GM12878 (cell line): ENCODE measurements around the gene MAML3. TPM values are rescaled to one million over a fixed set of nuclear protein-coding genes. Genes with fewer than 3 reads are reported as not detected.

ENCODE experiments used
- ATAC-seq: fragments of 200-7000 bp; cut with Tn5 transposase; 3 replicates; pipeline ENCODE4 v1.9.1; 2020; ENCODE audit warnings: mild to moderate bottlenecking, moderate library complexity
- BruUV-seq: library from RNA; stranded (reverse); fragments of 400-500 nt; replicated peaks from 2 replicates; lab custom pipeline; 2021; lab: Mats Ljungman, UMichigan
- CTCF ChIA-PET: fragments of 300-600 bp; sonication (Branson Sonifier 250); formaldehyde crosslinking; extraction: SDS; loops from one replicate; lab custom pipeline; 2021; ENCODE audit warnings: inconsistent platforms; lab: Yijun Ruan, JAX
- POLR2A ChIA-PET: fragments of 350-600 bp; formaldehyde crosslinking; extraction: SDS; loops from one replicate; lab custom pipeline; 2021; ENCODE audit warnings: inconsistent platforms; lab: Charles Lee
- RAD21 ChIA-PET: fragments of 300-600 bp; sonication (Branson Sonifier 250); formaldehyde crosslinking; loops from one replicate; lab custom pipeline; 2023; ENCODE audit warnings: antibody characterized with exemption; ENCODE audit not compliant: unreplicated experiment; lab: Charles Lee
- SMC1A ChIA-PET: fragments of 300-600 bp; sonication (Branson Sonifier 250); formaldehyde crosslinking; loops from one replicate; lab custom pipeline; 2023; ENCODE audit not compliant: unreplicated experiment, uncharacterized antibody; lab: Charles Lee
- DNase-seq: peaks from one replicate; pipeline ENCODE4 v3.0.0-alpha.2; 2011; ENCODE audit warnings: low read depth, low spot score
- FAIRE-seq: peaks from 3 replicates; lab custom pipeline; 2011; peaks lifted over from hg19 to GRCh38; lab: Jason Lieb, UNC
- H2AFZ ChIP-seq: 2 replicates; pipeline ENCODE4 v1.6.0; 2011; ENCODE audit warnings: low read depth, low read length, control low read depth; ENCODE audit not compliant: control insufficient read depth
- H3K27ac ChIP-seq: 2 replicates; pipeline ENCODE4 v1.5.1; 2011; ENCODE audit warnings: control low read depth; ENCODE audit not compliant: control insufficient read depth, insufficient read depth
- H3K27me3 ChIP-seq, 2 experiments: replicated peaks in 1 of 2; 2 replicates each; pipeline versions ENCODE4 v1.6.0 to v1.6.1; 2011; ENCODE audit warnings: low read length in 1 of 2; ENCODE audit not compliant: control insufficient read depth in 2 of 2, insufficient read depth in 2 of 2
- H3K36me3 ChIP-seq, 2 experiments: 2 replicates each; pipeline ENCODE4 v1.5.1; 2011; ENCODE audit warnings: low read length in 1 of 2; ENCODE audit not compliant: control insufficient read depth in 2 of 2, insufficient read depth in 2 of 2
- H3K4me1 ChIP-seq: 2 replicates; pipeline ENCODE4 v1.6.1; 2011; ENCODE audit warnings: mild to moderate bottlenecking, low read length, moderate library complexity, mixed read lengths; ENCODE audit not compliant: control insufficient read depth, insufficient read depth
- H3K4me2 ChIP-seq: 2 replicates; pipeline ENCODE4 v1.6.0; 2011; ENCODE audit warnings: control low read depth; ENCODE audit not compliant: control insufficient read depth, insufficient read depth
- H3K4me3 ChIP-seq: fragments of 200-600 bp; sonication (generic); 2 replicates; pipeline ENCODE4 v1.5.1; 2016
- H3K79me2 ChIP-seq: 2 replicates; pipeline ENCODE4 v1.6.0; 2011; ENCODE audit warnings: low read length; ENCODE audit not compliant: control insufficient read depth, insufficient read depth
- H3K9ac ChIP-seq: 2 replicates; pipeline ENCODE4 v1.8.0; 2011; ENCODE audit warnings: low read length, control low read depth, mixed read lengths; ENCODE audit not compliant: control insufficient read depth, insufficient read depth
- H3K9me3 ChIP-seq: replicated peaks from 3 replicates; pipeline ENCODE4 v1.5.1; 2011; ENCODE audit warnings: mild to moderate bottlenecking, low read length; ENCODE audit not compliant: control insufficient read depth, insufficient read depth
- H4K20me1 ChIP-seq: 2 replicates; pipeline ENCODE4 v1.6.0; 2011; ENCODE audit not compliant: control insufficient read depth, insufficient read depth
- BACH1 ChIP-seq: fragments of 450-650 bp; IDR thresholded peaks from 2 replicates; pipeline ENCODE4 v1.6.1; 2017; ENCODE audit warnings: mild to moderate bottlenecking, borderline replicate concordance
- EED ChIP-seq: sonication (generic); IDR thresholded peaks from 2 replicates; pipeline ENCODE4 v1.6.1; 2016; ENCODE audit warnings: antibody characterized with exemption, low read depth
- GABPA ChIP-seq: IDR thresholded peaks from 2 replicates; pipeline ENCODE4 v1.6.1; 2014; ENCODE audit warnings: antibody characterized with exemption, low read depth, mild to moderate bottlenecking, inconsistent platforms
- HDGF ChIP-seq: fragments of 450-650 bp; IDR thresholded peaks from 2 replicates; pipeline ENCODE4 v1.6.1; 2016; ENCODE audit warnings: antibody characterized with exemption
- IKZF1 ChIP-seq: fragments of 450-650 bp; conservative IDR thresholded peaks from 2 replicates; pipeline ENCODE4 v1.6.1; 2017; ENCODE audit warnings: antibody characterized with exemption, mild to moderate bottlenecking
- MYC ChIP-seq: IDR thresholded peaks from 2 replicates; pipeline ENCODE4 v1.6.1; 2011; ENCODE audit warnings: mild to moderate bottlenecking, low read length, moderate library complexity, inconsistent platforms; ENCODE audit not compliant: insufficient read depth, insufficient replicate concordance, insufficient read length, severe bottlenecking
- SMAD5 ChIP-seq: IDR thresholded peaks from 2 replicates; pipeline ENCODE4 v1.6.1; 2016; ENCODE audit warnings: antibody characterized with exemption, low read depth
- TCF7 ChIP-seq: IDR thresholded peaks from 2 replicates; pipeline ENCODE4 v1.6.1; 2014; ENCODE audit warnings: antibody characterized with exemption, borderline replicate concordance
- ZBTB40 ChIP-seq: fragments of 450-650 bp; IDR thresholded peaks from 2 replicates; pipeline ENCODE4 v1.6.1; 2016; ENCODE audit warnings: mild to moderate bottlenecking, moderate library complexity, borderline replicate concordance
- WGBS: methylation state at CpG from one replicate; pipeline ENCODE4 v1.1.6; 2016; ENCODE audit warnings: low lambda C conversion rate; ENCODE audit not compliant: insufficient replicate concordance, insufficient coverage; ENCODE audit errors: missing lambda C conversion rate; 5-methylcytosine and 5-hydroxymethylcytosine counted together
- in situ Hi-C: fragments of 300-500 bp; cut with MboI; formaldehyde crosslinking; loops from 9 replicates; pipeline ENCODE4 v1.14.3; 2018; ENCODE audit warnings: mixed read lengths
- intact Hi-C: fragments of 100-400 bp; cut with micrococcal nuclease; formaldehyde crosslinking; loops from one replicate; pipeline ENCODE4 v1.14.2; 2022; ENCODE audit not compliant: unreplicated experiment
- polyA plus RNA-seq, 11 experiments: library from polyadenylated mRNA; depleted of rRNA in 4 of 11; unstranded in 6 of 11; stranded (reverse) in 5 of 11; fragments of >200 nt; fragmentation: Nextera tagmentation in 4 of 11; fragmentation: Illumina TruSeq in 1 of 11; extraction: Ambion mirVana in 4 of 11; extraction: Trizol in 1 of 11; gene quantifications; 1 replicate in 1 of 11; 2 replicates in 10 of 11; pipeline versions ENCODE4 v1.2.1 to v1.2.3, GENCODE V29; 2011 to 2016; ENCODE audit warnings: inconsistent platforms in 2 of 11, missing spikeins in 2 of 11, low read depth in 1 of 11
- total RNA-seq, 4 experiments: library from RNA; depleted of rRNA in 3 of 4; stranded (reverse); fragments of >200 nt in 3 of 4; fragmentation: Illumina TruSeq in 1 of 4; extraction: Trizol in 1 of 4; gene quantifications; 2 replicates each; pipeline versions ENCODE4 v1.2.1 to v1.2.3, GENCODE V29; 2013 to 2021

Gene MAML3
- total and polyA plus RNA-seq, 10 of the 15 experiments (the other 5 are each of a cell fraction or from before 2014, with no cell fraction given): under 0.01 to 0.53 (median 0.06) TPM; not detected in 2

- Histone ChIP-seq H3K4me1 (no peaks in the 10 kb centered on the region), H3K36me3 (no peaks in the 10 kb centered on the region), H2AFZ (no peak overlapping the region), H3K27ac (no peak overlapping the region), H4K20me1 (no peaks in the 10 kb centered on the region), H3K4me3 (no peak overlapping the region), H3K79me2 (no peaks in the 10 kb centered on the region), H3K9ac (no peak overlapping the region), H3K27me3 (peaks cover 0 to 5% of the 10 kb centered on the region in 2 experiments; a peak in 3 of 4 replicates), H3K4me2 (no peak overlapping the region), H3K9me3 (no peaks in the 10 kb centered on the region)
- SMC1A ChIA-PET: interaction anchor here (0.9 to 1.0 kb wide), 2 partner anchors 11 to 37 kb away, joined by 3 read pairs; no protein-coding TSS in a partner anchor
- CTCF ChIA-PET: interaction anchor here (0.6 kb wide), 1 partner anchor 106 kb away, joined by 3 read pairs; no protein-coding TSS in a partner anchor
- DNase-seq (no peak), FAIRE-seq (no peak), ATAC-seq (no peak)
- TF ChIP-seq EED: no peak
- TF ChIP-seq IKZF1: no peak
- TF ChIP-seq MYC: no peak
- intact Hi-C loops: no loop called here
- no TSS peak for BruUV-seq
- RAD21 ChIA-PET: no interaction called here
- in situ Hi-C loops: no loop called here
- 4% methylated on average over 5 of the region's 5 CpGs for WGBS
- POLR2A ChIA-PET: no interaction called here
Measured at GRCh38 chr4:139913995-139914598, 239.9 kb downstream of the MAML3 start.

GRCh38 chr4:139913398-139913990 is 240.5 kb downstream of the MAML3 start:
- no peak for DNase-seq
- Histone ChIP-seq H3K4me3 (no peak overlapping the region), H3K9ac (no peak overlapping the region), H4K20me1 (no peaks in the 10 kb centered on the region), H3K36me3 (no peaks in the 10 kb centered on the region), H3K4me1 (no peaks in the 10 kb centered on the region), H3K27me3 (peaks cover 0 to 5% of the 10 kb centered on the region in 2 experiments; a peak in 3 of 4 replicates), H3K4me2 (no peak overlapping the region)
- in situ Hi-C loops: no loop called here
- BruUV-seq: no TSS peak
- no peak for ATAC-seq
- ChIA-PET SMC1A (interaction anchor here (1.0 kb wide), 1 partner anchor 38 kb away, joined by 3 read pairs; no protein-coding TSS in a partner anchor), RAD21 (no interaction called here), CTCF (no interaction called here), POLR2A (no interaction called here)
- no peak for FAIRE-seq
- TF ChIP-seq TCF7 (no peak), BACH1 (no peak), GABPA (no peak), HDGF (no peak), SMAD5 (no peak), ZBTB40 (no peak)
- TF ChIP-seq, all 136 proteins: peak for 0
- Histone ChIP-seq H3K27ac (no peak overlapping the region), H3K9me3 (no peaks in the 10 kb centered on the region), H2AFZ (no peak overlapping the region), H3K79me2 (no peaks in the 10 kb centered on the region)
- 21% methylated on average over 8 of the region's 8 CpGs for WGBS
- intact Hi-C loops: no loop called here
